ENCODE measurements around the gene TCEAL8.
A peak's percentile ranks its signal among the peaks of the same experiment; 100 is the strongest.
"Not testable (repeated sequence)": the region's sequence is repeated elsewhere in the genome, so short reads cannot be mapped to it uniquely, and the experiment has no call there.

Gene TCEAL8, protein sequence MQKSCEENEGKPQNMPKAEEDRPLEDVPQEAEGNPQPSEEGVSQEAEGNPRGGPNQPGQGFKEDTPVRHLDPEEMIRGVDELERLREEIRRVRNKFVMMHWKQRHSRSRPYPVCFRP

DNA sequence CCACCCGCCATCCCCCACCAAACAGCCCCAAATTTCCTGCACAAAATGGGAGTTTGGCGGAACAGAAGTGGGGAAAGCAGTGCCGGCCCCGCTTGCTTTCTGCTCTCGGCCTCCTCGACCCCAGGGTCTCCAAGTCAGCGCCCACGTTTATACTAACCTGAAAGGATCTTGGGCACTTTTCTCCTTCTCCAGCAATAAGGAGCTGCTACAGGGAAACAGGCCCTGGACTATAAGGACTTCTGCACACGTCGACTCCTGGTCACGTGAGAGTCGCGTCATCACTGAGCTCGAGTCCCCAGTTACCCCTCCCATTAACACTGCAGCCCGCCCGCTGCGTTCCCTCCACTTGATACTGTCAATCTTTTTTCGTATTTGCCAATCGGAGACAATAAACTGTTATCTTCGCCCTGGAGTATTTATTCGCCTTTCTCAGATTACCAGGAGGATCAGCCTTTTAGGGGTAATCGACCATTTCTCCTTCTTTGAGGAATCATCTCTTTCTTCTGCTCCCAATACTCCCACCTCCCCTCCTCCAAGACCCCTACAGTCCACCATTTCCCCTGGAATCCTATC lies at the start of gene TCEAL8:
TSS of gene TCEAL8 (minus strand) at position 235 of the 573 bp plus-strand sequence. CDS start 1,176 bp downstream, outside the sequence.
- DNase-seq = peak; percentile 48

DNA sequence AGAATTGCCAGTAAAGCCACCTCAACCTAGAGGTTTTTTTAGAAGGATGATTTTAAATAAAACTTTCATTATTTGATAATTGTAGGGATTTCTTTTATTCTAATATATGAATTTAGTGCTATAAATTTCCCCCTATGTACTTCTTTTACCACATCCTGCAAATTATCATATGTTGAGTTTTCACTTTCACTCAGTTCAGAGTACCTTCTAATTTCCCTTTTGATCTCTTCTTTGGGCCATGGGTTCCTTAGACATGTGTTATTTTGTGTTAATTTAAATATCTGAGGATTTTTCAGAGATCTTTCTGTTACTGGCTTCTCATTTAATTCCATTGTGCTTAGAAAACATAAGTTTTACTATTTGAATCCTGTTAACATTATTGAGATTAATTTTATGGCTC lies 49.8 kb upstream of the TCEAL8 start:
- DNase-seq = no peak

DNA sequence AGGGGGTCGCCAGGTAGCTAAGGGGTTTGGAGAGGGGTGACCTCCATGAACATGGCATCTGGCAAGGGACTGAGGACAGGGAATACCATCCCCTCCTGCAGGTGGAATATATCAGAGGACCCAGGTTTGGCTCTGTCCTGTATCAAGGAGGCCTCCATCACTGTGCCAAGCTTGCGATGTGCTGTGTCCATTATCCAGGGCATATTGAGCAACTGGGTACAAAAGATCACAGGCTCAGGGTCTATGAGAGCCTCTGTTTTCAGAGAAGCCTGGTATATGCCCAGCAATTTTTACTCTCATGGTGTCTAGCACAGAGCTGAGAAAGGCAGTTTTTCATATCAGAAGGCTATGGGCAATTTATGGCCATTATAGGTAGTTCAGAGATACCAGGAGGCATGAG lies 38.2 kb upstream of the TCEAL8 start:
- DNase-seq = no peak

DNA sequence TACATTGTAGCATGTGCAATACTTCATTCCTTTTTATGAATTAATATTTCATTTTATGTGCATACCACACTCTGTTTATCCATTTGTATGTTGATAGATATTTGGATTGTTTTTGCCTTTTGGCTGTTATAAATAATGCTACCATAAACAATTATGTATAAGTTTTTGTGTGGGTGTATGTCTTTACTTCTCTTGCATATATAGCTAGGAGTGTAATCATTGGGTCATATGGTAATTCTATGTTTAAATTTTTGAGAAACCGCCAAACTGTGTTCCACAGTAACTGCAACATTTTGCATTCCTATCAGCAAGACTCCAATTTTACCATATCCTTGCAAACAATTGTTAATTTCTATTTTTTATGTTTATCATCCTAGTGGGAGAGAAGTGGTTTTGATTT lies 24.7 kb upstream of the TCEAL8 start:
- DNase-seq = no peak

DNA sequence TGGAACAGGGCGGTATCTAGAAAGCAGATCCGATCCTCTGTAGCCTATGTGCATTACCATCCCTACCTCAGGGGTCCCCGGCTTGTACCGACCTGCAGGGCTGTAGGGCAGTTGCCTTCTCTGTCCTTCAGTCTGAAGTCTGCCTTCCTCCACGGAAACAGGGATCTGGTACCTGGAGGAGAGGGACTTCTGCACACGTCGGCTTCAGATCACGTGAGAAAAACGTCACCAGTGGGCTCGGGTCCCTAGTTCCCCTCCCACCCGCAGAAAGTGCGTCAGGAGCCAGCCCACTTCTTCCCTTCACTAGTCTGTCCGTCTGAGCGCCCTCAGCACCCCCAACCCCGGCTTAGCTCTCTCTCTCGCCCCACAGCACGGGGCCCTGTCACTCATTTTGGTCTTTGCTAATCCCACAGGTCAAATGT lies 21.6 kb upstream of the TCEAL8 start, which contains the start of gene TCEAL5:
TSS of gene TCEAL5 (minus strand) at position 170 of the 422 bp plus-strand sequence. CDS start 2,187 bp downstream, outside the sequence.
- DNase-seq = no peak

DNA sequence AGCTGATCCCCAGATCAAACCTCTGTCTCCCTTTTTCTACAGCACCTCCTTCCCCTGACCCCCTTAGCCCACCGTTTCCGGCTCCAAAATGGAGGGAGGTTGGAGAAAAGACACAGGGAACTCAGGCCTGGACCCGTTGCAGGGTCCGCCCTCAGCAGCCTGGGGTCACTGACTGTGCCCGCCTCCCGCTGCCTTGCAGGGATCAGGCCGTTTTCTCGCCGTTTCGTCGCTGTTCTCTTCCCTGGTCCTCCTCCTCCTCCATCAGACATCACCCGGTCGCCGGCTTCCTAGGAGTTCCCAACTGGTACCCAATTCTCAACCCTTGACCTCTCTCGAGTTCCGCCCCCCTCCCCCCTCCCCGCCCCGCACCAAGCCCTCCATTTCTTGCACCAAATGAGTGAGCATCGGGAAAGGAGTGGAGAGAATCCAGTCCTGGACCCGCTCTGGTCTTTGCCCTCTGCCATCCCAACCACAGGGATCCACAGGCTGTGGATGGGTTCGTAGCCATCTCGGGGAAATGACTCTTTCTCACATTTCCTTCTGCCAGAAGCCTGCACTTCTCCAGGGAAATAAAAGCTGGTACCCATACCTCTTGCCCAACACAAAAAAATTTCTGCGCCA lies 21.1 kb upstream of the TCEAL8 start:
- no peak for DNase-seq

DNA sequence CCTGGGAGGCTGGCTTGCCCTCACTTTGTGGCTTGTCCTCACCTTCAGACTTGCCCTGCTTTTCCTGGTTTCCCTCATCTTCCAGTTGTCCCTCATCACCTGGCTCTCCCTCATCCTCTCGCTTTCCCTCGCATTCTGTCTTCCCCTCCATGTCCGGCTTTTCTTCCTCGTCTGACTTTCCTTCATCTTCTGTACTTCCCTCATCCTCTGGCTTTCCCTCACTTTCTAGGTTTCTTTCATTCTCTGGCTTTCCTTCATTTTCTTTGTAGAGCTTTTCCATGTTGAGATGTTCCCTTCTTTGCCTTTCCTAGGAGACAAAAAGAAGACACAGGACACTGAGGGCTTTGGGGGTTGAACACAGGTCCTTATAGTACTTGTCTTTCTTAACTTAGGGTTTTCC lies 19.3 kb upstream of the TCEAL8 start:
- DNase-seq = no peak

DNA sequence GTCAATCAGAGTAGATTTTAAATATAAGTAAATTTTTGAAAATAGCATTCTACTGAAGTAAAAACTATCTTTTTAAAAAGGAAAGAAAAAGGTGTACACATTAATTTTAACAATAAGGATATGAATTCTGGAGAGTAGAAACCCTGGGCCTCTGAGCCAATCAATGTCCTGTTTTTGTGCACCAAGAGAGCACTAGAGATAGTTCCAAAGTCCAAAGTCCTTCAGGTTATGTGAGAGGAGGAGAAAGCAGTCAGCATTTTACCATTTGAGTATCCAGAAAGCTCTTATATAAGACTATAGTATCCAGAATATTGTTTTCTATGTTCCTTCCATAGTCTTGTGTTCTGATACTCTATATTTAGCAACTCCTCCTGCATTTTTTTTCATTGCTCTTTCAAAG lies 3.3 kb upstream of the TCEAL8 start:
- no peak for DNase-seq

DNA sequence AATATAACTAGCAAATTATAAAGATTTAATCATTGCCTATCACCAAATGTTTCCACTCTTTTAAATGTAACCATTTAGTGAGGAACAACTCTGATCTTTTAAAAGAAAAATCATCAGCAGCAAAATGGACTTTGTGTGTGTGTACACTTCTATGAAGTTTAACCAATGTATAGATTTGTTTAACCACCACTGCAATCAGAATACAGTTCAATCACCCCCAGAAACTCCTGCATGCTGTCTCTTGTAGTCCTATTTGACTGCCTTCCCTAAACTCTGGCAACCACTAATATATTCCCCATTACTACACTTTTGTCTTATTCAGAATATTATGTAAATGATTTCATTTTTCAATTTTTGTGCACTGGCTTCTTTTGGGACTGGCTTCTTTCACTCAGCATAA lies 1.7 kb upstream of the TCEAL8 start:
- no peak for DNase-seq

DNA sequence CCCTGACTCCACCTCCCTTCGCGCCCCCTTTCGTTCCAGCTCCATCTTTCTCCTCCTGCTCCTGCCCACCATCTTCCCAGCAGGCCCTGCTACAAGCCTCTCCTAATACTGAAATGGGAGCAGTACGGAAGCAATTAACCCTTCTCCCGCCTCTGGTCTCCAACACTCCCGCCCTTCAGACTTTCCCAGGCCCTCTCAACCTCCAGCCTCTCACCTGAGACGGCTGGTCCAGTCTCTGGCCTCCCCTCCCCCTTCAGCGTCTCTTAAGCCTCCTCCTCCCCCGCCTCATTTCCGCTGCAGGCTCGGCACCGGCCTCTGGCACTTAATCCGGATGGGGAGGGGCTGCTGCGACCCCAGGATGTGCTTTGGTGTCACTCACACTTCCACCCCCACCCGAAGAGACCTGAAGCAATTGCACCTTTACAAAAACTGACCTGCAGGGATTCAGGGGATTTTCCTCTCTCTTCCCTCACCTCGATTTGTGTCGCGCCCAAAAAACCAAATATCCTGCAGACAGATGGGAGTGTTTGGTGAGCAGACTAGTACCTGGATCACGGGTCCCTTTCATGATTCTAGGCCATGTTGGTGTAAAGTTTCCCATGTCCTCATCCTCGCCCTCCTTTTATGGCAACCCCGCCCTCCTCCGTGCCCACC lies 657 bp downstream of the TCEAL8 start:
- no peak for DNase-seq

DNA sequence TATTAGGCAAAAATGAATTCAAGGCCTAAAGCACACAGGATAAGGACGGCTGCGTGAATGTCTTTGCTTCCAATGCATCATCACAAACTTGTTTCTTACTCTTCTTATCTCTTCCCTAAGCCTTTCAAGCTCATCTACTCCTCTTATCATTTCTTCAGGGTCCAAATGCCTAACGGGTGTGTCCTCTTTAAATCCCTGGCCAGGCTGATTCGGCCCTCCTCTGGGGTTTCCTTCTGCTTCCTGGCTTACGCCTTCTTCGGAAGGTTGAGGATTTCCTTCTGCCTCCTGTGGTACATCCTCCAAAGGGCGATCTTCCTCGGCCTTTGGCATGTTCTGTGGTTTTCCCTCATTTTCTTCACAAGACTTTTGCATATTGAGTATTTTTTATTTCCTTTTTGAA lies 1.3 kb downstream of the TCEAL8 start:
- DNase-seq = no peak

DNA sequence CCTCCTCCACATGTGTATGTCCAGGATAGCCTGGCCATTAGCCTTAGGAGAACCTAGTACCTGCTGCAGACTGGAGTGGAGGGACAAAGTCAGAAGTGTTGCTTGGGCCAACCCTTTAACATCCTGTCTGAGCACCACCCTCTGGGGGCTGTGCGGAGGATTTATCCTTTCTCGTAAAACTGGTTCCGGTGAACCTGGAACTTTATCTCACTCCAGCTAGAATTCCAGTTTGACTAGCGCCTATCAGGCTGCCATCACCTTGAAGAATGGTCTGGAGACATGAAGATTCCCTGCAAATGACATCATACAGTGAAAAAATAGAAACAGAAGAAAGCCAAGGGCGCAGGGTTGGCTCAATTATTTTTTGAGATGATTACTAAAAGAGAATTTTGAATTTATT lies 4.0 kb downstream of the TCEAL8 start:
- DNase-seq = no peak

DNA sequence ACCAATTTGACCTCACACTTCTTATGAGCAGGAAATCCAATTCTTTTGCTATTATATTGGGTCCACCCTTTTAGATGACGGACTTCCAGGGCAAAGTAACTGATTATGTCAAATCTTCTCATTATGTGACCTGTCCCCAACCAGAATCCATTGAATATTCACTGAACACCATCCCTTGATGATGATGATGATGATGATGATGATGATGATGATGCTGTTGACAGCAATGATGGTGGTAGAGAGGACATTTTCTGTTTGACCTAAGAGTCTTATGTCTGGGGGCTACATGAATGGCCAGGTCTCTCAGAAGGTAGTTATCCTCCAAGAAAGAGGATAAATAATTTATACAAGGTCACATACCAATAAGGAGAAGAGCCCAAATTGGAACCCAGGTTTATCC lies 5.2 kb downstream of the TCEAL8 start:
- no peak for DNase-seq

DNA sequence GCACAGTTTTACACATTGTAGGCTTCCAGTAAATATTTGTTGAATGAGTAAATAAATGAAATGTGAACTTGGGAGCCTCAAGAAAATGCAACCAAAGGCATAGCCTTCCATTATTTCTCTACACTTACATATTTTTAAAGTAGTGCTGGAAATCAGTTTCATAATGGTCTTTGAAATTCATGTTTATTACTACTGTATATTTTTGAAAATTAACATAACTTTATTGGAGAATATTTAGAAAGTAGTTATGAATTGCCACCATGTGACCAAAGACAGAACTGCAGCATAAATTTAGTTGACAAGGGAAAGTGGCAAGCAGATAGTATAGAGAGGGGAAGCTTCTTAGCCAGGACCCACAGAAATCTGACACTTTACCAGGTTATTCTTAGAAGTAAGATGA lies 6.4 kb downstream of the TCEAL8 start:
- no peak for DNase-seq

DNA sequence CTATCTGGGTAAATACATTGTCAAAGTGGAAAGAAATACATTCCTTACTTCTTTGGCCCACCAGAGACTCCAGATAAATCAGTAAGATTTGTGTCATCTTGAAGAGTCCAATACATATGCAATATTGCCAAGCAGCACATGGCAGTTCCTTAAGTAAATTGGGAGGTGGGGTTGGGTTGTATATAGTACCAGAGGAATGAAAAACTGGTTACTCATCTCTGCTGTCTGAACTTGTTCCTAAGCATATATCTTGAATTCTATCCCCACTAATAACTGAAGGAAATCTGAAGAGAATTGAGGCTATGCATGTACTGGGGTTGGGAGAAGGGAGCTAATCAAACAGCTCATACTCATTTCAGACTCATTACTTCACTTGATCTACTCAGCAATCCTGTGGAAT lies 14.8 kb downstream of the TCEAL8 start:
- DNase-seq = no peak

DNA sequence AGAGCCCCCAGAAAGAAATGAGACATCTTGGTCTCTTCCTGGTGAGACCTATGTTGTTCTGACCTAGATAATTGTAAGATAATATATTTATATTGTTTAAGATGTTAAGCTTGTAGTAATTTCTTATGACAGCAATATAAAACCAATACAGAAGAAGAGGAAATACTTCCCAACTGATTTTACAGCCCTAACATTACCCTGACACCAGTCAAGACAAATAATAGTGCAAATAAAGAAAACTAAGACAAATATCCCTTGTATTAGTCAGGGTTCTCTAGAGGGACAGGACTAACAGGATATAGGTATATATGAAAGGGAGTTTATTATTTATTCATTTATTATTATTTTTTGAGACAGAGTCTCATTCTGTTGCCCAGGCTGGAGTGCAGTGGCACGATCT lies 18.7 kb downstream of the TCEAL8 start:
- no peak for DNase-seq

DNA sequence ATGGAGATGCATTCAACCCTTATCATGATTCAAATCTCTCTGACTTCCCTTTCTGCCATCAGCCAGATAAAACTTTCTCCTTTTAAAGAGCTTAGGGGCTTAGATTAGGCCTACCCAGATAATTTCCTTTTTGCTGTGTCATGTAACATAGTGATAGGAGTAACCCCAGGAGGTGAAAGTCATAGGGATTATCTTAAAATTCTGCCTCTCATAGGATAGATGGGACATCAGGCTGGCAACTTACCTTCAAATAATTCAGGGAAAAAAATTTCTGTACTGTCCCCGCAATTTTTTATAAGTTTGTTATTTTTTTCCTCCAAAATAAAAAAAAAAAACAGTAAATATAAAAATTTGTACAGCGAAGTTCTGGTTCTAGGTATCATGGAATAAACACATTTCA lies 19.3 kb downstream of the TCEAL8 start:
- DNase-seq = not testable (repeated sequence)

DNA sequence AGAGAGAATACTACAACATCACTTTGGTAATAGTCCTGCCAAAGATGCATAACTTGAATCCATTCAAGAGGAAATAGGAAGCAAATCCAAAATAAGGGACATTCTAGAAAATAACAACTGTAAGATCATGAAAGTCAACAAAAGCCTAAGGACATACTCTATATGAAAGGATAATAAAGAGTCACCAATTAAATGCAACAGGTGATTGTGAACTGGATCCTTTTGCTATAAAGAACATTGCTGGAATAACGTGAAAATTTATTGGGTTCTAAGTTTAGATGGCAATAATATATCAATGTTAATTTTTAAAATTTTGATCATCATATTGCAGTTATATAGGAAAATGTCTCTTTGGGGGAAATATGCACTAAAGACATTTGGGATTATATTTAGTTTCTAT lies 20.1 kb downstream of the TCEAL8 start:
- DNase-seq = no peak

DNA sequence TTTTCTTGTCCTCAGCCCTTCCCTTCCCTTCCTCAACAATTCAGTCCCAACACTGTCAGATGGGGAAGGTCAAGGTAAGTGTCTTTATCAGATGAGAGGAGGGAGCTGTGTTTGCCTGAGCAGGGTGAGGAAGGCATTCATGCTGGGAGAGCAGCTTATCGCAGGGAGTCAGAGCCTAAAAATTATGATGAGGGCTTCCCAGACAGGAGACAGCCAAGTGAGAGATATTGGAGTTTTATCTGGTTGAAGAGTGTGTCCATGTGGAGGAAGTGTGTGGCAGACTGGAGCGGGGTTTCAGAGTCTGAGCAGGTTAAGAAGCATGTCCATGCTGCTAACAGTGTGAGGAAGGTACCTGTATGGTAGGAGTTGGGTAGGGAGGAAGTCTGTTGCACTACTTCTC lies 21.7 kb downstream of the TCEAL8 start:
- no peak for DNase-seq

DNA sequence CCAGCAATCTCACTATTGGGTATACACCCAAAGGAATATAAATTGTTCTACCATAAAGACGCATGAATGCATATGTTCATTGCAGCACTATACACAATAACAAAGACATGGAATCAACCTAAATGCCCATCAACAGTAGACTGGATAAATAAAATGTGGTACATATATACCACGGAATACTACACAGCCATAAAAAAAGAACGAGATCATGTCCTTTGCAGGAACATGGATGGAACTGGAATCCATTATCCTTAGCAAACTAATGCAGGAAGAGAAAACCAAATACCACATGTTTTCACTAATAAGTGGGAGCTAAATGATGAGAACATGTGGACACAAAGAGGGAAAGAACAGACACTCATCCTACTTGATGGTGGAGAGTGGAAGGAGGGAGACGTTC lies 29.0 kb downstream of the TCEAL8 start:
- not testable (repeated sequence) for DNase-seq

DNA sequence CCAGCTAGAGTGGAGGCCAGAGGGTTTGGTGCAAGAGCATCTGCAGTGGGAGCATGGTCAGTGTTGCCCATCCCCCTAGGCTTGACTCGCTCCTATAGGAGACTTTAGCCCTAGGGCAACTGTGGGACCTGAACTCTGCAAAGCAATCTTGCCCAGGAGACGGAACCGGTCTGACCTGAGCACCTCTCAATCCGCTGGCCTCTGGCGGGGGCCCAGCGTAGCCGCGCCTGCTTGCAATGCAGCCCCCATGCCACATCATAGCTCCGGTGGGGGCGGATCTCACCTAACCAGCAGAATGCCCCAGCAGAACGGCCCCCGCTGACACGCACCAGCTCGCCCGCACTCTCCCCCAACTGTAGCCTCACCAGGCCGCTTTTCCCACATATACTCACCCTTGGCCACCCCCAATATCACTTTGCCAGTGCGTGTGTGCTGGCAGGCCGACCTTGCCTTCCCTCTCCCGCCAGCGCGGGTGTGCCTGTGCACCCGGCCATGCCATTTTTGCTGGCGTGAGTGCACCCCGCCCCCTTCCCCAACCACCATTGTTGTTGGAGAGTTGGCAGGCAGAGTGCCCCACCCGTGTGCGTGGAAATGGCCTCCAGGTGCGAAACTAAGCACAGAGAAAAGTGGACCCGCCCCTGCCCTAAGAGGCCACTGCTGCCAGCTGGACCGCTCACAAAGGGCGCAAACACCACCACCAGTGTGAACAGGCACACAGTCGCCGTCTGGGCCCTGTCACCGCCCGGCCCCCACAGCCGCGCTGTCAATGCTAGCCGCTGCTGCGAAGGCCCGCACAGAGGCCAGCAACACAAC lies 34.2 kb downstream of the TCEAL8 start:
- DNase-seq = no peak

DNA sequence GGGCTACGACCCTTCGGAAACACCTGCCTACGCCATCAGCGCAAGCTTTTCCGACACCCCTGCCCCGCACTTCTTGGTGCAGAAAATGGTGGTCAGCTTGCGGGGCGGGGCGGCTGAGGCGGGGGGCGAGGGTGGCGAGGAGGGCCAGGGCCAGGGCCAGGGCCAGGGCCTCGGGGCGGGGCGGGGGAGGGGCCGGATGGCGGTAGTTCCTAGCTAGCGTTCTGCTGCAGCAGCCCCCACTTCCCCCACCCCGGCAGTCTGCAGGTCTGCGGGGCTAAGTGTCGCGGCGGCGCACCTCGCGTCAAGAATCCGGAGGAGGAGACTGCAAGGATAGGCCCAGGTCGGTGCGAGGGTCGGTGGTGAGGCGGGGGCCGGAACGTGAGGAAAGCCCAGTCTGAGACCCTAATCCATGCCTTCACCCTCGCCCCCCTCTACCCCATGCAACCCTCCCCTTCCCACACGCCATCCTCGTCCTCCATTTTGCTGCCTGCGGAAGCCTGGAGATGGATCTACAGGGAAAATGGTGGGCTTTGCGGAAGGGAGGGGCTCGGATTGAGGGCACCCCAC lies 39.4 kb downstream of the TCEAL8 start:
- DNase-seq = no peak

DNA sequence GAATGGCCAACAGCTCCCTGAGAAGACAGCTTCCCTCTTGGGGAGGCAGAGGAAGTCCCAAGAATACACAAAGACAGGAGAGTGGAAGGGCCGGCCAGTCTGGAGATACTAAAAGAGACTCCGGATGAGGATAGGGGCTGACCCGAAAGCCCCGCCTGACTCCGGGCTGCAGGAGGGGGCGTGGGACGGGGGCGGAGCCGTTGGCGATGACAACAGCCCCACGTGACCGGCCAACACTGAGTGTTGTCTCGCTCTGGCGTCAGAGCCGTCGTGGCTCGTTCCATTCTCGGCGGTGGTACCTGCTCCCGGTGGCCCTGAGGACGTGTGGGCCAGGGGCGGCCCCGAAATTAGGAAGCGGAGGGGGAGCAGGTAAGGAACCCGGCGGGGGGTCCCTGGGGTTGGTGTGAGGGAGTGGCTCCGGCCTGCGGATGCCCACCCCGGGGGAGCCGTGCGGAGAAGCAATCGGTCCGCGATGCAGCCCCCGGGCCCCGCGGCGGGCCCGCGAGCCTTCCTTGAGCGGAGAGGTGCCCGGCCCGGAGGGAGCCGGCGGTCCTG lies 40.0 kb downstream of the TCEAL8 start, which contains the start of gene BEX4:
TSS of gene BEX4 (plus strand) at position 239 of the 555 bp plus-strand sequence. CDS start 1,046 bp downstream, outside the sequence.
- DNase-seq = peak; percentile 9
